HL-60 (cell line): Measurements from ENCODE around the gene TNFRSF17.

Experiments used
- DNase-seq, 2 experiments: peaks; one replicate each; pipeline ENCODE4 v3.0.0-alpha.2; 2010 to 2020; ENCODE audit warnings: low read depth in 1 of 2, low spot score in 1 of 2
- H3K27ac ChIP-seq: fragments of 250-450 bp; sonication (Bioruptor Pico); replicated peaks from 2 replicates; pipeline ENCODE4 v1.5.1; 2020; ENCODE audit warnings: mild to moderate bottlenecking, moderate library complexity
- H3K27me3 ChIP-seq: fragments of 250-450 bp; sonication (Bioruptor Pico); 2 replicates; pipeline ENCODE4 v1.5.1; 2021; ENCODE audit warnings: mild to moderate bottlenecking, moderate library complexity; ENCODE audit not compliant: insufficient read depth, poor library complexity, severe bottlenecking
- H3K4me3 ChIP-seq: replicated peaks from 2 replicates; pipeline ENCODE4 v1.5.1; 2011; ENCODE audit warnings: mild to moderate bottlenecking, control low read depth, low read length; ENCODE audit not compliant: insufficient read depth
- GABPA ChIP-seq: IDR thresholded peaks from 2 replicates; pipeline ENCODE4 v1.6.1; 2012; ENCODE audit warnings: low read depth
- POLR2AphosphoS5 ChIP-seq: IDR thresholded peaks from 2 replicates; pipeline ENCODE4 v1.6.1; 2012; ENCODE audit warnings: low read depth
- SPI1 ChIP-seq: IDR thresholded peaks from 2 replicates; pipeline ENCODE4 v1.6.1; 2012; ENCODE audit warnings: low read depth, mild to moderate bottlenecking, borderline replicate concordance
- TF ChIP-seq, protein P1 (sequence below): IDR thresholded peaks from one replicate; pipeline ENCODE4 v1.5.1; 2011; ENCODE audit warnings: low read length, control low read depth, inconsistent platforms; ENCODE audit not compliant: insufficient read depth
- TF ChIP-seq, protein P2 (sequence below): IDR thresholded peaks from 2 replicates; pipeline ENCODE4 v1.6.1; 2012; ENCODE audit warnings: low read depth; ENCODE audit not compliant: insufficient replicate concordance

The TNFRSF17 gene

DNA sequence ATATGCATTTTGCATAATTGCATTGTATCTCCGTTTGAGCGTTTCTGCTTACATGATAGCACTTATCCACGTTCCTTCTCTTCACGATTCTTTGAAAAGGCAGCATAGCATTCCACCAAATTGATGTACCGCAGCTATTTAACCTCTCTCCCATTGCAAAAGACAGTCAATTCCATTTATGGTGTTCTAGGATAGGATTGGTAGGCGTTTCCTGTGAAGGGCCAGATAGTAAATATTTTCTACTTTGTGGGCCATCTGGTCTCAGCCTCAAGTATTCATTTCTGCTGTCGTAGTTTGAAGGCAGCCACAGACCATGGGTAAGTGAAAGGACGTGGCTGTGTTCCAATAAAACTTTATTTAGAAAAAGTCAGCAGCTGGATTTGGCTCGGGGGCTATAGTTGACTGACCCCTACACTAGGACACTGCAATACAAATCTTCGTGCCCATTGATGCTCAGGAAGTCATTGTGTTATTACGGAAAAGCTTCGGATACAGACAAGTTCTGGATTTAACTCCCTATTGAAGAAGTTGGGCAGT, 21.6 kb downstream of the TNFRSF17 start:
- Histone ChIP-seq H3K27me3 (no peaks in the 10 kb centered on the region), H3K4me3 (no peak overlapping the region), H3K27ac (no peak overlapping the region)
- no peak for DNase-seq
- TF ChIP-seq POLR2AphosphoS5 (no peak), GABPA (no peak), SPI1 (no peak)
- TF ChIP-seq, protein P1, sequence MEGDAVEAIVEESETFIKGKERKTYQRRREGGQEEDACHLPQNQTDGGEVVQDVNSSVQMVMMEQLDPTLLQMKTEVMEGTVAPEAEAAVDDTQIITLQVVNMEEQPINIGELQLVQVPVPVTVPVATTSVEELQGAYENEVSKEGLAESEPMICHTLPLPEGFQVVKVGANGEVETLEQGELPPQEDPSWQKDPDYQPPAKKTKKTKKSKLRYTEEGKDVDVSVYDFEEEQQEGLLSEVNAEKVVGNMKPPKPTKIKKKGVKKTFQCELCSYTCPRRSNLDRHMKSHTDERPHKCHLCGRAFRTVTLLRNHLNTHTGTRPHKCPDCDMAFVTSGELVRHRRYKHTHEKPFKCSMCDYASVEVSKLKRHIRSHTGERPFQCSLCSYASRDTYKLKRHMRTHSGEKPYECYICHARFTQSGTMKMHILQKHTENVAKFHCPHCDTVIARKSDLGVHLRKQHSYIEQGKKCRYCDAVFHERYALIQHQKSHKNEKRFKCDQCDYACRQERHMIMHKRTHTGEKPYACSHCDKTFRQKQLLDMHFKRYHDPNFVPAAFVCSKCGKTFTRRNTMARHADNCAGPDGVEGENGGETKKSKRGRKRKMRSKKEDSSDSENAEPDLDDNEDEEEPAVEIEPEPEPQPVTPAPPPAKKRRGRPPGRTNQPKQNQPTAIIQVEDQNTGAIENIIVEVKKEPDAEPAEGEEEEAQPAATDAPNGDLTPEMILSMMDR = no peak
- TF ChIP-seq, protein P2, sequence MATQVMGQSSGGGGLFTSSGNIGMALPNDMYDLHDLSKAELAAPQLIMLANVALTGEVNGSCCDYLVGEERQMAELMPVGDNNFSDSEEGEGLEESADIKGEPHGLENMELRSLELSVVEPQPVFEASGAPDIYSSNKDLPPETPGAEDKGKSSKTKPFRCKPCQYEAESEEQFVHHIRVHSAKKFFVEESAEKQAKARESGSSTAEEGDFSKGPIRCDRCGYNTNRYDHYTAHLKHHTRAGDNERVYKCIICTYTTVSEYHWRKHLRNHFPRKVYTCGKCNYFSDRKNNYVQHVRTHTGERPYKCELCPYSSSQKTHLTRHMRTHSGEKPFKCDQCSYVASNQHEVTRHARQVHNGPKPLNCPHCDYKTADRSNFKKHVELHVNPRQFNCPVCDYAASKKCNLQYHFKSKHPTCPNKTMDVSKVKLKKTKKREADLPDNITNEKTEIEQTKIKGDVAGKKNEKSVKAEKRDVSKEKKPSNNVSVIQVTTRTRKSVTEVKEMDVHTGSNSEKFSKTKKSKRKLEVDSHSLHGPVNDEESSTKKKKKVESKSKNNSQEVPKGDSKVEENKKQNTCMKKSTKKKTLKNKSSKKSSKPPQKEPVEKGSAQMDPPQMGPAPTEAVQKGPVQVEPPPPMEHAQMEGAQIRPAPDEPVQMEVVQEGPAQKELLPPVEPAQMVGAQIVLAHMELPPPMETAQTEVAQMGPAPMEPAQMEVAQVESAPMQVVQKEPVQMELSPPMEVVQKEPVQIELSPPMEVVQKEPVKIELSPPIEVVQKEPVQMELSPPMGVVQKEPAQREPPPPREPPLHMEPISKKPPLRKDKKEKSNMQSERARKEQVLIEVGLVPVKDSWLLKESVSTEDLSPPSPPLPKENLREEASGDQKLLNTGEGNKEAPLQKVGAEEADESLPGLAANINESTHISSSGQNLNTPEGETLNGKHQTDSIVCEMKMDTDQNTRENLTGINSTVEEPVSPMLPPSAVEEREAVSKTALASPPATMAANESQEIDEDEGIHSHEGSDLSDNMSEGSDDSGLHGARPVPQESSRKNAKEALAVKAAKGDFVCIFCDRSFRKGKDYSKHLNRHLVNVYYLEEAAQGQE = no peak

DNA sequence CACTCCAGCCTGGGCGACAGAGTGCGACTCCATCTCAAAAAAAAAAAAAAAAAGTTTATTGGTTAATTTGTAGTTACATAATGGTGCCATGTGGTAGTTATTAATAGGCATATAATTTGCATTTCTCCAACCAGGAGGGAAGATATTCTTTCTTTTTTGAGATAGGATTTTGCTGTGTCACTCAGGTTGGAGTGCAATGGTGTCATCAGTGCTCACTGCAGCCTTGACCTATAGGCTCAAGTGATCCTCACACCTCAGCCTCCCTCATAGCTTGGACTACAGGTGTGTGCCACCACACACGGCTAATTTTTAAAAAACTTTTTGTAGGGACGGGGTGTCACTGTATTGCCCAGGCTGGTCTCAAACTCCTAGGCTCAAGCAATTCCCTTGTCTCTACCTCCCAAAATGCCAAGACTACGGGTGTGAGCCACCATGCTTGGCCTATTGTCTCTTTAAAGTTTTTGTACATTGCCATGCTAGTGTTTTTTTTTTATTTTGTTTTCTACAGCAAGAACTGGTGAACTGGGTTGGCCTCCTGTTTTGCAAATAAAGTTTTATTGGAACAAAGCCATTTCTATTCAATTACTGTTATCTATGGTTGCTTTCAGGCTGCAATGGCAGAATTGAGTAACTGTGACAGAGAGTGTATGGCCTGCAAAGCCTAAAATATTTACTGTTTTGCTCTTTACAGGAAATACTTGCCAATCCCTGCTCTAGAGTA, 23.4 kb downstream of the TNFRSF17 start:
- no peak for DNase-seq
- TF ChIP-seq, protein P2 = no peak
- no peak for TF ChIP-seq SPI1
- no peak for TF ChIP-seq GABPA
- TF ChIP-seq, protein P1 = no peak
- TF ChIP-seq POLR2AphosphoS5 = no peak
- Histone ChIP-seq H3K27ac (no peak overlapping the region), H3K4me3 (no peak overlapping the region), H3K27me3 (no peaks in the 10 kb centered on the region)

DNA sequence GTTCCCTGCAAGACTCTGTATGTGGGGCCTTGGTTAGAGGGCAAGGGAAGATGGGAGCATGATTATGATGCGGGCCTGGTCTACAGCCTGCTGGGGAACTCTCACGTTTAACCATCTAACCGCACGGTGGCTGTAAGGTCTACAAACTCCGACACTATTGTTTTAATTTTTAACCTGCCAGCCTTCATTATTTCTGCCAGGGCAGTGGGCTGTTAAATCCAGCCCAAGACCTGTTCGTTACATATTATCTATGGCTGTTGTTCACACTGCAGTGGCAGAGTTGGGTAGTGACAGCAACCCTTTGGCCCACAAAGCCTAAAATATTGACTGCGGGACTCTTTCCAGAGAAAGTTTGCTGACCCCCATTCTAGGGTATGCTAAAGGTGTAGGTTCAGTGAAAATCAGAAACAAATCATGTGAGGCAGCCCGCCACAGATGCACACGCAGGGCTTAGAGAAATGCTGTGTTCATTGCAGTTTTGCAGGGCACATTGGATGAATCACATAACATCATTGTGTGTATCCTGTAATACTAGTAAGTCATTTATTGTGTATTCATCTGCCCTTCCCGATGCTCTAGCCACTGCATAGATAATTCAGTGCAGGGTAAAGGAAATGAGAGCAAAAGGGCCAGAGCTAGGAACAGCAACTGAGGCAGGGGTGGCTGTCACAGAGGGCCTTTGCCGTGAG, 25.8 kb downstream of the TNFRSF17 start:
- DNase-seq = no peak
- H3K4me3 ChIP-seq = no peak overlapping the region

More for the DNA sequence above, 25.8 kb downstream of the TNFRSF17 start:
- TF ChIP-seq SPI1 (no peak), POLR2AphosphoS5 (no peak), GABPA (no peak)
- TF ChIP-seq, protein P2 = no peak
- TF ChIP-seq, protein P1 = no peak
- no peak overlapping the region; the same call in 1 of the 2 replicates for H3K27ac ChIP-seq
- H3K27me3 ChIP-seq = no peaks in the 10 kb centered on the region
